Prostate gland (tissue), 2 donors: ENCODE data around the gene YDJC. TPM values are rescaled to one million over a fixed set of nuclear protein-coding genes. Genes with fewer than 3 reads are reported as not detected.
"Not testable (repeated sequence)": the region's sequence is repeated elsewhere in the genome, so short reads cannot be mapped to it uniquely, and the experiment has no call there.

ENCODE experiments used
- DNase-seq: peaks from one replicate; pipeline ENCODE4 v3.0.0-alpha.2; 2019; ENCODE audit warnings: low spot score
- H3K27ac ChIP-seq, 2 donors: fragments of 200-600 bp; sonication (generic); 2 replicates each; pipeline ENCODE4 v1.5.1; 2017 to 2019
- H3K27me3 ChIP-seq: fragments of 200-600 bp; sonication (generic); replicated peaks from 2 replicates; pipeline ENCODE4 v1.5.1; 2019; ENCODE audit not compliant: insufficient read depth
- H3K36me3 ChIP-seq, 2 donors: fragments of 200-600 bp; sonication (generic); 1 replicate in 1 of 2; 2 replicates in 1 of 2; pipeline versions ENCODE4 v1.5.1 to v1.8.1; 2017 to 2019
- H3K4me1 ChIP-seq: fragments of 200-600 bp; sonication (generic); replicated peaks from 2 replicates; pipeline ENCODE4 v1.5.1; 2019
- H3K4me3 ChIP-seq, 2 donors: fragments of 200-600 bp; sonication (generic); 2 replicates each; pipeline ENCODE4 v1.5.1; 2017 to 2019
- H3K9me3 ChIP-seq: fragments of 200-600 bp; sonication (generic); 2 replicates; pipeline ENCODE4 v1.5.1; 2017
- CTCF ChIP-seq, 4 experiments: fragments of 200-600 bp in 2 of 4; fragments of 450-650 bp in 2 of 4; sonication (generic) in 2 of 4; IDR thresholded peaks; 1 replicate in 3 of 4; 2 replicates in 1 of 4; pipeline ENCODE4 v1.5.1; 2016 to 2019; ENCODE audit warnings: antibody characterized with exemption in 4 of 4, mild to moderate bottlenecking in 2 of 4, moderate library complexity in 2 of 4
- POLR2A ChIP-seq: fragments of 450-650 bp; IDR thresholded peaks from one replicate; pipeline ENCODE4 v1.6.1; 2016; ENCODE audit warnings: antibody characterized with exemption, mild to moderate bottlenecking
- POLR2AphosphoS5 ChIP-seq: sonication (generic); formaldehyde crosslinking; IDR thresholded peaks from one replicate; pipeline ENCODE4 v1.6.1; 2017; ENCODE audit warnings: antibody characterized with exemption
- WGBS: methylation state at CpG from one replicate; pipeline ENCODE4 v1.1.5; 2018; 5-methylcytosine and 5-hydroxymethylcytosine counted together
- intact Hi-C: fragments of 100-400 bp; cut with DNase I; formaldehyde crosslinking; loops from one replicate; pipeline ENCODE4 v1.14.2; 2022
- total RNA-seq, 2 donors: library from RNA; depleted of rRNA; stranded (reverse); fragments of >200 nt; gene quantifications; one replicate each; pipeline ENCODE4 v1.1.0, GENCODE V29; 2016

YDJC gene
- total RNA-seq, 2 donors from 2014 or later: 44.9 to 74.1 TPM

DNA sequence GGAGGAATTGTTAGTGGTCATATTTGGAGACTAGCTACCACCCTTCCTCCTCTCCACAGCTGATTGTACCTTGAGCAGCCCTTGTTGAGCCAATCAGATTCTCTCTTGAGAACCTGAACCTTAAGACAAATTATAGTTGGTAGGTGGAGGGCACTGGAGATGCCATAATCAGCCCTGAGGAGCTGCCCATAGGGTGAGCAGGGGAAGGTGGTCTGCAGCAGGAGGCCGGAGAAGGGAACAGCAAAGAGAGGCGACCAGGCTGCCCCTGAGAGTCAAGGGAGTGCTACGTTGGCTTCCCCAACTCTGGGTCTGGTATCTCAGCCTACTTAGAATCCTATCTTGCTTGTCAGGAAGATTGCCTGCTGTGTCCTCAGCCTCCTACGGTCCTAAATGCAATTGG is 9.5 kb upstream of the YDJC start:
- no peak for TF ChIP-seq POLR2AphosphoS5
- no peak for TF ChIP-seq CTCF (IDR thresholded peaks at IDR 0.05)
- no peak for TF ChIP-seq POLR2A
- H3K4me3 ChIP-seq: no peak overlapping the region

GRCh38 chr22:21637450-21637849 is 7.6 kb upstream of the YDJC start:
- DNase-seq, H3K36me3 ChIP-seq, H3K9me3 ChIP-seq, H3K4me3 ChIP-seq, H3K27me3 ChIP-seq, H3K4me1 ChIP-seq, H3K27ac ChIP-seq, intact Hi-C loops: not testable (repeated sequence)
- WGBS: 93% methylated on average over 2 of the region's 2 CpGs

More for the DNA sequence above, 9.5 kb upstream of the YDJC start:
- Histone ChIP-seq H3K27ac (no peak overlapping the region), H3K36me3 (no peaks in the 10 kb centered on the region), H3K4me1 (no peaks in the 10 kb centered on the region), H3K27me3 (no peaks in the 10 kb centered on the region), H3K9me3 (no peaks in the 10 kb centered on the region)
- DNase-seq: no peak
- intact Hi-C loops: no loop called here
- WGBS: 60% methylated on average over 4 of the region's 4 CpGs

- Histone ChIP-seq H3K4me1 (no peaks in the 10 kb centered on the region), H3K27me3 (no peaks in the 10 kb centered on the region), H3K27ac (no peak overlapping the region), H3K36me3 (no peaks in the 10 kb centered on the region), H3K9me3 (no peaks in the 10 kb centered on the region), H3K4me3 (no peak overlapping the region)
- intact Hi-C loops: no loop called here
- DNase-seq: no peak
- WGBS: 90% methylated on average over 17 of the region's 17 CpGs
- TF ChIP-seq POLR2A: no peak
- TF ChIP-seq POLR2AphosphoS5: no peak
- no peak for TF ChIP-seq CTCF (IDR thresholded peaks at IDR 0.05)
These were observed 6.9 kb upstream of the YDJC start for GRCh38 chr22:21636629-21637218.

GRCh38 chr22:21635771-21636510 is 6.1 kb upstream of the YDJC start:
- intact Hi-C loops: no loop called here
- WGBS: 84% methylated on average over 15 of the region's 15 CpGs

GRCh38 chr22:21634844-21635243 is 5.0 kb upstream of the YDJC start:
- DNase-seq: no peak
- intact Hi-C loops: no loop called here
- Histone ChIP-seq H3K9me3 (no peaks in the 10 kb centered on the region), H3K4me1 (no peaks in the 10 kb centered on the region), H3K27me3 (no peaks in the 10 kb centered on the region), H3K36me3 (no peaks in the 10 kb centered on the region), H3K4me3 (no peak overlapping the region), H3K27ac (no peak overlapping the region)
- WGBS: 84% methylated on average over 19 of the region's 19 CpGs
- TF ChIP-seq POLR2AphosphoS5 (no peak), POLR2A (no peak), CTCF (IDR thresholded peaks at IDR 0.05) (no peak)

More at GRCh38 chr22:21635771-21636510, 6.1 kb upstream of the YDJC start:
- no peaks in the 10 kb centered on the region for H3K36me3 ChIP-seq
- no peak overlapping the region for H3K27ac ChIP-seq
- no peaks in the 10 kb centered on the region for H3K9me3 ChIP-seq
- H3K4me3 ChIP-seq: no peak overlapping the region
- no peaks in the 10 kb centered on the region for H3K27me3 ChIP-seq
- no peaks in the 10 kb centered on the region for H3K4me1 ChIP-seq
- DNase-seq: no peak
- TF ChIP-seq CTCF (IDR thresholded peaks at IDR 0.05): no peak
- no peak for TF ChIP-seq POLR2AphosphoS5
- no peak for TF ChIP-seq POLR2A
